ENCODE data around the gene LAMB1.
"Not testable (repeated sequence)": the region's sequence is repeated elsewhere in the genome, so short reads cannot be mapped to it uniquely, and the experiment has no call there.

Gene LAMB1

DNA sequence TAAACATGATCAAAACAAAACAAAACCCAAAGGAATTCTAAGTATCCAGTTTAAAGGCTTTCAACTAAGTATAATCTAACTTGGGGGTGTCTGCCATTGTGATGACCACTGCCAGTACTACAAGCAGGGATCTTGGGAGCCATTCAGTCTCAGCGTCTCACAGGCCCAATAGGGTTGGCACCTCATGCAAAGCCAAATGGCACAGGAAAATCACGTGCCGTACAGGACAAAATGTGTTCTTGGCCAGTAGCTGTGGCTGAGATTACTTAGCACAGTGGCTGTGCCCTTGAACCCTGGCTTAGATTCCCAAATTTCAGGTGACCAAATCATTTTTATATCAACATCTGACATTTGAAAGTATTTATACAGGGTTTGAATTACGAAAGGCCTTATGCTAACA lies 62.0 kb downstream of the LAMB1 start:
- no peak for DNase-seq

DNA sequence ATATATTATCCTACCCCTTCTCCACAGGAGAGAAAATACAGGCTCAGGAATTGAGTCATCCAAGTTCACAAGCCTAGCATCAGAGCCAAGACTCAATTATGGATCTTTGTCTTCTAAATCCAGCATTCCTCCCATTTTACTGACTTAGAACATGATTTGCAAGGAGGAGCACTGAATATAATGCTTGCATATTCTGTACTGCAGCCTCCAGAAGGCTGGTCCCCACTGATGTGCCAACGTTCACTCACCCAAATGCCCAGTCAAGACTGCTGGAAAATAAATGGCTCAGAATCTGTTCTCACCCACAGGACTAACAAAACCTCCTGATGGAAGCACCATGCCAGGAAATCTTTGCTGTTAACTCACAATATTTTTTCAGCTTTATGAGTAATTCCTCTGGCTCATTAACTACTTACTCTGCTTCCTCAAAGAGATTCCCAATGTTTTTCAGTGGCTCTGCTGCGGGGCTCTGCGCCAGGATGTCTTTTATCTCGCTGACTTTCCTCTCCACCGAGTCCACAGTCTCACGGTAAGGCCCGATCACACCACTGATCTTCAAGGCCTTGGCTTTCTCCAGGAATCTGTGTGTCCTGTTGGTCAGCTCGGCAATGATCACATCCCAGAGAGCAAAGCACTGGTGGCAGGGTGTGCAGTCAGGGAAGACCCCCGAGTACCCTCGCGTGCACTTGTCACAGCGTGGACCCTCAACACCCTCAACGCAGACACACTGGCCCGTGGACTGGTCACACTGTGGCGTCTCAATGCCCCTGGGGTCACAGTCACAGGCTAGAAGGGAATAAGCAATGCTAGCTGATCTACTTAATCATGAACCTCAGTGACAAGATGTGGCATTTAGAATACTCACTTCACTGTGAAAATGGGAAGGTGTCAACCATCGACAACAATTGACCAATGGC lies 63.1 kb downstream of the LAMB1 start:
- no peak for DNase-seq

DNA sequence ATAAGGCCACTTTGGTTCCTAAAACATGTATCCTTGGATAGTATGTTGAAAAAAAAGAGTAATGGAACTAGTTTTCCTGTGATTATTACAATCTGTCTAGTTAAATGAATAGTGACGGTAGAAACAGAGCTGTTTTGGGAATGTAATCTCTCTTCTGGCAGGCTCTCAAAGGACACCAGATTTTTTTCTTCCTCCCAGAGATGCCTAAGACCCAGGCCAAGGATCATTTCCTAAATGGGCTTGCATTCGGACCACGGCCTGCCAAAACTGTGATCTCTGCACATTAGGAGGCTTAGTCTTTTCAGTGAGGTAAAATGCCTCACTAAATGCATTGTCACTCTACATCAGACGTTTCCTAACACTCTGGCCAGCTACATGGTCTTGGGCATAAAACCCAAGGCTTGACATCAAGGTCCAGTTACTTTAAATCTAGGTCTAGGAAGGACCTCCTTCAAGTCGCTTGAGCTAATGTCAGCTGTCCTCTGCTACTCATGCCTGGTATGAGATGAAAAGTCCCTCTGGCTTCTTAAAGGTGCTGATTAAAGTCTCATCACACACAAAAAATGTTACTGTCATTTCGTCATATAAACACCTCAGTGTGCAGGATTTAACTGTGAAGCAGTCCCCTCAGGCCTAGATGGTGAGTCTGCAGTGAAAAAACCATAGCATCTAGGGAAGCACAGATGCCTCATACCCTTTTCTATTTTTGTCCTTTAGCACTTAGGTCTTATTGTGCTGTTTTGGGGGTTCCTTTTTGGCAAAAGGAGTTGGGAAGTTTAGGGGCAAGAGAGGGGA lies 64.3 kb downstream of the LAMB1 start:
- DNase-seq = no peak

DNA sequence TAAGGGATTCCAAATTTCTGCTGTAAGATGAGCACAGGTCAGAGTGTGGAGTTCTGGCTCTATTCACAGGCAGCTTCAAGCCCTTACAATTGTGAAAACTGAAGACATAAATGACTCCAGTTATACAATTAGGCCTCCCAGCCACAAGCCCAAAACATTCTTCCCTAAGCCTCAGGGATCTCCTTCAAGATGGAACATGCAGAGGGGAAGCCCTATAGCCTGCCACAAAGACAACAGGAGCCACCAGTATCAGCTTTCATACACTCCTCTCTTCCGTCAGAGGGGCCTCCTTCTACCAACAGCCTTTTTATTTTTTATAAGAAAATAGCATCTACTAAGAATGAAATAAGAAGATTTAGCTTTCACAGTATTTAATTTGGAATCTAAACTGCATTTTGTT lies 65.4 kb downstream of the LAMB1 start:
- DNase-seq = no peak

DNA sequence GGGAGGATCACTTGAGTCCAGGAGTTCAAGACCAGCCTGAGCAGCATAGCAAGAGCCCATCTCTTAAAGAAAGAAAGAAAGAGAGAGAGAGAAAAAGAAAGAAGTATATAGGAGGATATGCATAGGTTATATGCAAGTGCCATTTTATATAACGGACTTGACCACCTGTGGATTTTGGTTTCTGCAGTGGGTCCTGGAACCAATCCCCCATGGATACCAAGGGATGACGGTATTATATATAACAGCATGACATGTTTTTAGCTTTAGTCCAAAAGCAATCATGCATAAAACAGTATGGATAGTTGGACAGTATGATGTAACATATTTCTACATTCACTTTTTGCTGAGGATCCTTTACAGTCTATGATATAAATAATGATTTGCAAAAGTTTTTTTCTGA lies 66.6 kb downstream of the LAMB1 start:
- DNase-seq = no peak

DNA sequence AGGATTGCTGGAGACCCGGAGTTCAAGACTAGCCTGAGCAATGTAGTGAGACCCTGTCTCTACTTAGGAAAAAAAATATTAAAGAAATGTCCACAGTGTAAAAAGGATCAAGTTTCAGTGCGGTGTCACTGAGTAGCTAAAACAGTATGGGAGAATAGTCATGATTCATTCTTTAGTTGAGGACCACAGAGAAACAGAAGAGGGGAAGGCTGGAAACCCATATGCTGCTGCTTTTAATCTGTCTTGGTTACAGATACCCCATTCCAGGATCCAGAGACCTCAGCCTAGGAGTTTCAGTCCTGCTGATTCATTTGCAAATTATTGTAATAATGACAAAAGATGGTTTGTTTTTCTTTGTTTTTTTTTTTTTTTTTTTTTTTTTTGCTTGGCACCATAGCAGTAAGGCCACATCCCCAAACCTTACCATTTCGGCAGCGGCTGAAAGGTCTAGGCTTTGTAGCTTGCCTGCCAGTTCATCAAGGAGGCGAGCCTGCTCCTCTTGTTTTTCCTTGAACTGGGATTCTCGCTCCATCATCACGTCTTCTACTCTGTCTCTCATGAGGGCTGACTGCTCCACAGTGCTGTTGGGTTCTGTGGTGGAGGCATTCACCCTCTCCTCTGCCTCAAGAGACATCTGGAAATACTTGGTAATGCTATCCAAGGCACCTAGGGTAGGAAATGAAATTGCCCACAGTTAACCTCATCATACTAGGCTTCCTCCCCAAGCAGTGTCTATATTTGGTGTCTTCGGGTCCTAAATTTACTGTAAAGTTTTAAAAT lies 67.8 kb downstream of the LAMB1 start:
- DNase-seq = no peak

DNA sequence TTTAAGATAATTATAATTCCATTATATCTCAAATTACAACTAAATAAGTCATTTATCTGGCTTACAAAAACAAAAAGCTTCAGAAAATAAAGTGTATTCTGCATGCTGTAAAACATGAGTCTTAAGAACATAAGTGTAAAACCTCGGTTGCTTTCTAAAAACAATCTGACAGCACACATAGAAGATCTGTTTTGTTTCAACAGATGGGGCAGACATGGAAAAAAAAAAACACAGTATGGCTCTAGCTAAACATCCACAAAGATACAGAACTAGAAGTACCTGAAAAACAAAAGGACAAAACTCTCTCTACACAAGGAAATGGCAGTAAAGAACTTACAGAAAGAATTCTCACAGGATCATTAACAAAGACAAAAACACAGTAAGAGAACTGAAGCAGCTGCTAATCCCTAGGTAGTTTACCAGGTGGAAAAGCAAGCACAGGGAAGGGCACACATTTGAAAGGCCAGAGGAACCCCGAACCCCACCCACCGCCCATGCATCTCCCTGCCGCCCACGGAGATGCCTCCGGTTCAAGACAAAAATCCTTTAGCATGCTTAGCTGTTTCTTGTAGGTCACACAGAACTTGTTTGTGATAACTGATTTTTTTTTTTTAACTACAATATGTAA lies 69.5 kb downstream of the LAMB1 start:
- no peak for DNase-seq

DNA sequence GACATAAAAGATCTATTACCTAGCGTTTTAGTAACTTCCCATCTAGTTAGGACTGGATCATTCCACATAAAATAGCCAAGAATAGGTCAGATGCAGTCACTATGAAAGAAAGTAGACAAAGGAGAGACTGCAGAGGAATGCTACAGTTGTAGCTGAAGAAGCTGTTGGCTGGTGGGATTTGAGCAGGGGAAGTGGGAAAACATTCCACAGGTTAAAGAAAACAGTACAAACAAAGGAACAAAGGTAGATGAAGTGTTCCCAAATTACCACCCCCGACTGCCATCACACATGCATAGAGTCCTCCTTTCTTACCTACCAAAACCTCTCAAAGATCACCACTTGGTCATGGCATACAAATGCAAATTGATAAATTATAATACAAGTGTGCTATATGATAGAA lies 70.2 kb downstream of the LAMB1 start:
- DNase-seq = no peak

DNA sequence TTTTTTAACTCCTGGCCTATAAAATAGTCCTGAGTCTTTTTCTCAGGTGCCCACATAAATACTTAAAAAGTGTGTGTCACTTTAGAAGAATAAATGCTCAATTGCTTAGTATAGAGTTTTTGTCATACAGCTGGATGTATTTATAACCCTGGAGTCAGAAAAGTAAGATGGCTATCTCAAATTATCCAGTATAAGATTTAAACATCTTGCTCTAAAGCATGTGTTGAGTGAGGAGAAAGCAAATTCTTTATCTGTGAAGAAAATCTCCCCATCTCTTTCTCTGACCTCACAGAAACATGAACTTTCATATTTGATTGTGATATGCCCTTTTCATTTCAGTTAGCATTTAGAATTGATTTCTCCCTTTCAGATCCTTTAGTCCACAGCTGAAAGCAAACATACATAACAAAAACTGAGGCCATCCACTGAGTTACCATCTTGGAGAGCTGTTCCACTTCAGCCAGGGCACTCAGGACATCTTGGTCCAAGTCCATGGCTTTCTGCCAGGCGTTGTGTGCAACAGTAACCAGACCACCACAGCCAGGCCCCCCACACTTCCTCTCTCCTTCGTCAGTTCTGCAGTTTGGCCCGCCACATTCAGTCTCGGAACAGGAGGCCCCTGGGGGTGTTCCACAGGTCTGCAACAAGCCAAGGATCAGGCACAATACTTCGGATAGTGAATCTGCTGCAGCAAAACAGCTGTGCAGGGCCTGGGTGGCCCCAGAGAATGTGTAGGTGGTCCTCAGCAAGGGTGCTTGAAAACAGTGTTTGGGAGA lies 71.0 kb downstream of the LAMB1 start:
- DNase-seq = no peak

DNA sequence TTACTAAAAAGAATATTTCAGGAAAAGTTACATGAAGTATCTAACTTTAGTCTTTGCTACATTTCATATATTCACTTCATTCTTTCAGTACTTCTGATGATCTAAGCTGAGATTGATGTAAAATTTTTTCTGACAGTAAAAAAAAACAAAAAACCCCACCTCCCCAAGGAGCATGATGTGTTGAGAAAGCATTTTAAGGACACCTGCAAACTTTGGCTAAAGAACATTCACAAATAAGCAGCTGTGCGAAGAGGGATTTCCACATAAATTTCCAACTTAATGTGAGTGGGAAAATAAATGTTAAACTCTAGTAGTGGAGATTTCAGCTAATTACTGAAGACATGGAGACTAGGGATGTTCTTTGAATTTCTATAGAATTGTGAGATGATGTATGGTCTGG lies 76.5 kb downstream of the LAMB1 start:
- DNase-seq = no peak

DNA sequence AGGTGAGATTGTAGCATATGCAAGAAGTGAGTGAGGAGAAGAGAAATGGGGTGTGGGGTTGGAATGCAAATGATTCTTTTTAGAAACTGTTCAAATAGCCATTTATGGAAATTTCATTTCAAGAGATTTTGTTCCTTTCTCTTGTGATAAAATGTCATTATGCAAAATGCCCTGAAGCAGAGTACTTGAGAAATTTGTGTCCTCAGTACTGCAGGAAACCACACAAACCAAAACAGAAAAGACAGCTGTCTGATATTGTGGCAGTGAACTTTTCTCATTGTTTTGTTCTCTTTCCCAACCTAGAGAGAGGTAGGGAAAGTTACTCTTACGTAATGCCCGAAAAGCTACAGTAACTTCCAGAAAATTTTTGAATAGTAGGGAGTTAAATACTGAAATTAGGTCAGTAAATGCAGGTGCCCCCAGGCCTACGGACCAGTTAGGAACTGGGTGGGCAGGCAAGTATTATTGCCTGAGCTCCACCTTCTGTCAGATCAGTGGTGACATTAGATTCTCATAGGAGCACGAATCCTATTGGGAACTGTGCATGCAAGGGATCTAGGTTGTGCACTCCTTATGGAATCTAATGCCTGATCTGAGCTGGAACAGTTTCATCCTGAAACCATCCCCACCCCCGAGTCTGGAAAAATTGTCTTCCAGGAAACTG lies 78.0 kb downstream of the LAMB1 start:
- no peak for DNase-seq

DNA sequence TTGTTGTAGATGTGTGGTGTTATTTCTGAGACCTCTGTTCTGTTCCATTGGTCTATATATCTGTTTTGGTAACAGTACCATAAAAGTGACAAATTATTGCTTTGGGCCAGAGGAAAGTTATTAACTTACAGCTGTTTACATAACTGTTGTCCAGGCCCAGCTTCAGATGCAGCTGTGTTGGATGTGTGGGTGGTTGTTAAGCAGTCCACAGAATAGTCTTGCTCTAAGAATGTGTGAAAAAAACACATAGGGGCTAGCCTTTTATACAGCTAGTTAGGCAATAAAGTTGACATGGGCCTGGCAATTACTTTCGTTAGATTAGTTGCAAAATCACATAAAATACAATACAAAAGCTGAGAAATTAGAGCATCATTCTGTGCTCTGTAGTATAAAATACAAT lies 80.1 kb downstream of the LAMB1 start:
- no peak for DNase-seq

DNA sequence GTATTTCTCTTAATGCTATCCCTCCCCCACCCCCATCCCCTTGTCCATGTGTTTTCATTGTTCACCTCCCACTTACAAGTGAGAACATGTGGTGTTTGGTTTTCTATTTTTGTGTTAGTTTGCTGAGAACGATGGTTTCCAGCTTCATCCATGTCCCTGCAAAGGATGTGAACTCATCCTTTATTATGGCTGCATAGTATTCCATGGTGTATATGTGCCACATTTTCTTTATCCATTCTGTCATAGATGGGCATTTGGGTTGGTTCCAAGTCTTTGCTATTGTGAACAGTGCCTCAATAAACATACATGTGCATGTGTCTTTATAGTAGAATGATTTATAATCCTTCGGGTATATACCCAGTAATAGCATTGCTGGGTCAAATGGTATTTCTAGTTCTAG lies 81.1 kb downstream of the LAMB1 start:
- DNase-seq = not testable (repeated sequence)

DNA sequence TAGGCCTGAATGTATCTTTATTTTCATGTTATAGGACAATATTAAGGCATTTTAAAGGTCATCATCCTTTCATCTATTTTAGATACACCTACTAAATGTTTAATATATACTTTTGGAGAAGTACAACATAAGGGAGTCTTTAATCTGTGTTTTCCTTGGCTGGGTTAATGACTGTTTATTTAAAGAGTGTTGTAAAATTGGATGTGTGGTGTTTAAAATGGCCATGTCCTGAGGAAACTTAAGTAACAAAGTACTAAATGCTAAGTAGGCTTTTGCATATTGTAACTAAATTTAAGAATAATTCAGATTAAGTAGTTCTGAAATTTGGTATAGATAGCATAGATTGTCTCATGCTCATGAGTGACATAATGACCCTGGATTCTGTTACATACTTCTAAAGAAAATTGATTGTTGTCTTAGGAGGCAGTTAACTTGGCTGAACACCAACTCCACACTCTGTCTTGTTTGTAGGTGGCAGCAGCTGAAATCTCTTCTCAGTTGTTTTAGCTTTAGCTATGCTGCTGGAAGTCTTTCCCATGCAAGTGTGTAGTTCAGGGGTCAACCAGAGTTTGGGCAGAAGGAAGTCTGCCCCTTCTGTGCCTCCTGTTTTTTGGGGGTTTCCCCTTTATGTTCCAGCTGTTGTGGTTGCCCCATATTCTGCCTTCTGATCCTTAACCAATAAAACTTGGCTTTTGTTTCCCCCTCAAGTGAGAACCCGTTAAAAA lies 82.8 kb downstream of the LAMB1 start:
- DNase-seq = no peak

DNA sequence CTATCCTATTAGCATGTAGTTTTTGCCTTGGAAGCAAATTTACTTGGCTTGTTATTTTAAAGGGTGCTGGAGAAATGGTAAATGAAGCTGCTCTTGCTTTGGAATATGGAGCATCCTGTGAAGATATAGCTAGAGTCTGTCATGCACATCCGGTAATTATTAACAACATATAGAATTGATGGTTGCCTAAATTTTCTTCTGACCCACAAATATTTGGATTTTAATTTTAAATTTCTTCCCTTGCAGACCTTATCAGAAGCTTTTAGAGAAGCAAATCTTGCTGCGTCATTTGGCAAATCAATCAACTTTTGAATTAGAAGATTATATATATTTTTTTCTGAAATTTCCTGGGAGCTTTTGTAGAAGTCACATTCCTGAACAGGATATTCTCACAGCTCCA lies 84.0 kb downstream of the LAMB1 start:
- no peak for DNase-seq

DNA sequence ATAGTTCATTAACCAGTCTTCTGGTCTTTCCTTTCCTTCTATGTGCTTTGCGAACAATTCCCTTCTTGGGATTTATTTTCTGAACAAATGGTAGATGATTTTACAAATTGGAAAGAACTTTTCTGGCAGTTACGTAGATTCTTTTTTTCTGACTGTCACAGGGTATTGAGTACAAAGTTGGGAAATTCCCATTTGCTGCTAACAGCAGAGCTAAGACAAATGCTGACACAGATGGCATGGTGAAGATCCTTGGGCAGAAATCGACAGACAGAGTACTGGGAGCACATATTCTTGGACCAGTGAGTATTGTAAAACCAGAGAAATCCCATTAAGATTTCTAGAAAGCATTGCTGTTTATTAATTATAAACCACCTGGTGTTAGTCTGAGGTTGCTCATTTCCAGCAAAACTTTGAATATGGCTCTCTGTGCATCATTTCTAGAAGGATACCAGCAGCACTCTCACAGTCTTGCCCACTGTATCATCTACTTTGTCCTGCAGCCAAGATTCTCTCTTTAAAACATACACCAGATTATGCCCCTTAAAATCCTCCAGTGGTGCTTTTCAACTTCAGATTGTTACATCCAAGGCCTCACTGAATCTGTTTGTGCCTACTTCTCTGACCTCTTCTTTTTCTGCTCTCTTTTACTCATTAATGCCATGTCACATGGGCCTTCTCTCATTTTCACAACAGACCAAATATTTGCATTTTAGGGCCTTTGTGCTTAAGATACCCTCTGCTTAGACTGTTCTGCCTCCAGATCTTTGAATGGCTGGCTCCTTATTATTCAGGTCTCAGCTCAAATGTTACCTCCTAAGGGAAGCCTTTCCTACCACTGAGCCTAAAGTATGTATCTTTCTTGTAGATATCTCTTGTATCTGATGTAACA lies 85.0 kb downstream of the LAMB1 start:
- no peak for DNase-seq

DNA sequence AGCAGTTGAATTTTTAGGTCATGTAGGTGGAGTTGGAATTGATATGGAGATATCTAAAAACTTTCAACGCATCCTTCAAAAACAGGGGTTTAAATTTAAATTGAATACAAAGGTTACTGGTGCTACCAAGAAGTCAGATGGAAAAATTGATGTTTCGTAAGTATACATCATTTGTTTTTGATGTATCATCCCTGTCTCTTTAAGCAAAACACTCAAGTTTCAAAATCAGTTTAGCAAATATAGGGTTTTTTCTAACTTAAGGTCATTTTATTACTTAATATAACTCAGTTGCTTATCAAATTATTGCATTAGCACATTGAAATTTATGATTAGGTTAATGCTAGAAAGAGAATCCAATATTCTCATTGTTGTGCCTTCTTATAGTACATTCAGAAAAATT lies 87.4 kb downstream of the LAMB1 start:
- no peak for DNase-seq

DNA sequence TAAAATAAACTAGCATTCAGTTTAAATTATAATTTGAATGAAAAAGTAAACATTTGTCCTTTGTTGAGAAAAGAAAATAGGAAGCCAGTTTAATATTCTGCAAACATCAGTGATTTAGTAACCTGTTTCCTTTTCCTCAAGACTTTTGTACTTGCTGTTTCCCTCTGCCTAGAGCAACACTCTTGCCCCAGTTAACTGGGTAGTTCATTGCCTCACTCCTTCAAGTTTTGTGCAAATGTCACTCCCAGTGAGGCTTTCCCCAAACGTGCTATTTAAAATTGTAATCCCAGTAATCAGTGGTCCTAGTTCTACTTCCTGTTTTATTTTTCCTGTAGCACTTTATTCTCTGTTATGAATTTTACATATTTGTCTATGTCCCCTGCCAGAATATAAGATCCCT lies 88.1 kb downstream of the LAMB1 start:
- no peak for DNase-seq

DNA sequence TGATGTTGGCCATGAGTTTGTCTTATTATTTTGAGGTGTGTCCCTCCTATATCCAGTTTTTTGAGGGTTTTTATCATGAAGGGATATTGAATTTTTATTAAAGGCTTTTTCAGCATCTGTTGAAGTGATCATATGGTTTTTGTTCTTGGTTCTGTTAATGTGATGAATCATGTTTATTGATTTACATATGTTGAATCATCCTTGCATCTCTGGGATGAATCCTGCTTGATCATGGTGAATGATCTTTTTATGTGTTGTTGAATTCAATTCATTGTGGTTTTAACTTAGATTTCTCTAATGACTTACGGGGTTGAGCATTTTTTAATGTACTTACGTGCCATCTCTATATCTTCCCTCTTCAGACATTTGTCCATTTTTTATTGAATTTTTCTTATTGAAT lies 89.1 kb downstream of the LAMB1 start:
- DNase-seq = no peak

DNA sequence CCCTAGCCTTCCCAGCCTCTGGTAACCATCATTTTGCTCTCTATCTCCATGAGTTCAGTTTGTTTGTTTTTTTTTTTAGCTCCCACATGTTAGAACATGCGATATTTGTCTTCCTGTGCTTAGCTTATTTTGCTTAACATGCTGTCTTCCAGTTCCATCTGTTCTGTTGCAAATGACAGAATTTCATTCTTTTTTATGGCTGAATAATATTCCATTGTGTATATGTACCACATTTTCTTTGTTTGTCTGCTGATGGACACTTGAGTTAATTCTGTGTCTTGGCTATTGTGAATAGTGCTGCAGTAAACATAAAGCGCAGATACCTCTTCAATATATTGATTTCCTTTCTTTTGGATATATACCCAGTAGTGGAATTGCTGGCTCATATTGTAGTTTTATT lies 91.0 kb downstream of the LAMB1 start:
- DNase-seq = no peak

Data from NCI-H1694 (cell line).